ENCODE data around the gene AK1. TPM values are rescaled to one million over a fixed set of nuclear protein-coding genes. Genes with fewer than 3 reads are reported as not detected.
A peak's percentile ranks its signal among the peaks of the same experiment; 100 is the strongest.

Gene AK1
- total and polyA plus RNA-seq, 10 of the 15 experiments (the other 5 are each of a cell fraction or from before 2014, with no cell fraction given): 0.23 to 3.1 (median 1.8) TPM

DNA sequence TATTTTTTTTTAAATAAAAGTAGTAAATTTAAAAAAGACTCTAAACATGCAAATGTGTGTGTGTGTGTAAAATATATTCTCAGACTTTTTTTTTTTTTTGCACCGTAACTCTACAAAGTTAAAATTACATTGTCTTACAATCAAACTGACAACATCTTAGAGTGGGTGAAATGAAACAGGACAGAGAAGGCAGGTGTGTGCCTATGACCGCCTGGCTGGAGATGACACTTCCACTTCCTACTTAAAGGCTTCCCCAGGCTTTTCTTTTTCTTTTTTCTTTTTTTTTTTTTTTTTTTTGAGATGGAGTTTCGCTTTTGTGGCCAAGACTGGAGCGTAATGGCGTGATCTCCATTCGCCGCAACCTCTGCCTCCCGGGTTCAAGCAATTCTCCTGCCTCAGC is 2.7 kb upstream of the AK1 start:
- peak; percentile 7; the same call in 1 of the 2 replicates for TF ChIP-seq SPI1 (IDR thresholded peaks at IDR 0.05; ENCODE audit: borderline replicate concordance, insufficient read depth, low read depth, low read length)
- TF ChIP-seq SREBF2 (IDR thresholded peaks at IDR 0.05; ENCODE audit: low read length): no peak
- peaks cover 5% of the 10 kb centered on the region; the same call in 1 of the 2 replicates for H3K4me1 ChIP-seq (ENCODE audit: control insufficient read depth, insufficient read depth, low read length)
- no peaks in the 10 kb centered on the region for H3K79me2 ChIP-seq (ENCODE audit: control insufficient read depth, insufficient read depth, low read length)
- in situ Hi-C loops (cut with MboI) (no loop called here), intact Hi-C loops (cut with micrococcal nuclease; ENCODE audit: unreplicated experiment) (loop anchor here (5.0 kb wide), 1 partner anchor 37 kb away; the partner anchor contains the start of gene ST6GALNAC4)
- H2AFZ ChIP-seq (ENCODE audit: control insufficient read depth, low read depth, low read length): no peak overlapping the region
- no peaks in the 10 kb centered on the region for H4K20me1 ChIP-seq (ENCODE audit: control insufficient read depth, insufficient read depth)
- ChIA-PET POLR2A (no interaction called here), CTCF (interaction anchor here (1.5 kb wide), 1 partner anchor 26 kb away, joined by 3 read pairs; no protein-coding TSS in a partner anchor), SMC1A (ENCODE audit: uncharacterized antibody, unreplicated experiment) (no interaction called here), RAD21 (ENCODE audit: unreplicated experiment) (no interaction called here)
- DNase-seq (ENCODE audit: low read depth, low spot score) (no peak), ATAC-seq (0 out of 3 replicates have a peak, but pooled peaks have one; percentile 27), FAIRE-seq (peak; percentile 70)
- no peaks in the 10 kb centered on the region for H3K9me3 ChIP-seq (replicated peaks; ENCODE audit: control insufficient read depth, insufficient read depth, low read length)
- H3K9ac ChIP-seq (ENCODE audit: control insufficient read depth, insufficient read depth, low read length): no peak overlapping the region
- no peak overlapping the region for H3K4me2 ChIP-seq (ENCODE audit: control insufficient read depth, insufficient read depth)
- no peak overlapping the region for H3K27ac ChIP-seq (ENCODE audit: control insufficient read depth, insufficient read depth)
- BruUV-seq (replicated peaks): no TSS peak
- H3K36me3 ChIP-seq (ENCODE audit: control insufficient read depth in 2 of 2, insufficient read depth in 2 of 2, low read length in 1 of 2): no peaks in the 10 kb centered on the region
- WGBS (ENCODE audit: insufficient coverage, insufficient replicate concordance, low lambda C conversion rate, missing lambda C conversion rate): 20% methylated on average over 2 of the region's 8 CpGs
- no peak overlapping the region for H3K4me3 ChIP-seq
- H3K27me3 ChIP-seq (replicated peaks in 1 of 2; ENCODE audit: control insufficient read depth in 2 of 2, insufficient read depth in 2 of 2, low read length in 1 of 2): no peaks in the 10 kb centered on the region; a peak in 1 of 4 replicates

GRCh38 chr9:127878652-127879390 is 1.3 kb upstream of the AK1 start:
- Histone ChIP-seq H2AFZ (ENCODE audit: control insufficient read depth, low read depth, low read length) (no peak overlapping the region), H3K27ac (ENCODE audit: control insufficient read depth, insufficient read depth) (no peak overlapping the region), H3K36me3 (ENCODE audit: control insufficient read depth in 2 of 2, insufficient read depth in 2 of 2, low read length in 1 of 2) (no peaks in the 10 kb centered on the region), H3K9me3 (replicated peaks; ENCODE audit: control insufficient read depth, insufficient read depth, low read length) (no peaks in the 10 kb centered on the region), H3K79me2 (ENCODE audit: control insufficient read depth, insufficient read depth, low read length) (no peaks in the 10 kb centered on the region), H4K20me1 (ENCODE audit: control insufficient read depth, insufficient read depth) (no peaks in the 10 kb centered on the region), H3K27me3 (replicated peaks in 1 of 2; ENCODE audit: control insufficient read depth in 2 of 2, insufficient read depth in 2 of 2, low read length in 1 of 2) (no peaks in the 10 kb centered on the region; a peak in 1 of 4 replicates), H3K4me2 (ENCODE audit: control insufficient read depth, insufficient read depth) (no peak overlapping the region), H3K4me1 (ENCODE audit: control insufficient read depth, insufficient read depth, low read length) (peaks cover 5% of the 10 kb centered on the region; the same call in 1 of the 2 replicates), H3K9ac (ENCODE audit: control insufficient read depth, insufficient read depth, low read length) (no peak overlapping the region), H3K4me3 (no peak overlapping the region)
- ChIA-PET CTCF (interaction anchor here (1.9 kb wide), 1 partner anchor 9 kb away, joined by 7 read pairs; no protein-coding TSS in a partner anchor), POLR2A (interaction anchor here (0.7 to 0.8 kb wide), 2 partner anchors 8 to 25 kb away, joined by 3 to 7 read pairs; no protein-coding TSS in a partner anchor), RAD21 (ENCODE audit: unreplicated experiment) (no interaction called here), SMC1A (ENCODE audit: uncharacterized antibody, unreplicated experiment) (interaction anchor here (1.8 kb wide), 1 partner anchor 41 kb away, joined by 4 read pairs; no protein-coding TSS in a partner anchor)
- TF ChIP-seq NFYB (IDR thresholded peaks at IDR 0.05; ENCODE audit: insufficient read depth, low read depth, low read length) (no peak), POU2F2 (IDR thresholded peaks at IDR 0.05; ENCODE audit: borderline replicate concordance, low read depth, low read length) (peak; percentile 68; the same call in 2 of the 3 replicates)
- BruUV-seq (replicated peaks): no TSS peak
- ATAC-seq (no peak), FAIRE-seq (no peak), DNase-seq (ENCODE audit: low read depth, low spot score) (no peak)
- intact Hi-C loops (cut with micrococcal nuclease; ENCODE audit: unreplicated experiment): no loop called here
- WGBS (ENCODE audit: insufficient coverage, insufficient replicate concordance, low lambda C conversion rate, missing lambda C conversion rate): 38% methylated on average over 8 of the region's 8 CpGs
- in situ Hi-C loops (cut with MboI): no loop called here

All from GM12878 (cell line).